Measurements from ENCODE around the gene CTNNA3.
"Not testable (repeated sequence)": the region's sequence is repeated elsewhere in the genome, so short reads cannot be mapped to it uniquely, and the experiment has no call there.

Gene CTNNA3

GRCh38 chr10:66335753-66336152 is 1360.2 kb downstream of the CTNNA3 start:
- DNase-seq, result not testable (repeated sequence)

DNA sequence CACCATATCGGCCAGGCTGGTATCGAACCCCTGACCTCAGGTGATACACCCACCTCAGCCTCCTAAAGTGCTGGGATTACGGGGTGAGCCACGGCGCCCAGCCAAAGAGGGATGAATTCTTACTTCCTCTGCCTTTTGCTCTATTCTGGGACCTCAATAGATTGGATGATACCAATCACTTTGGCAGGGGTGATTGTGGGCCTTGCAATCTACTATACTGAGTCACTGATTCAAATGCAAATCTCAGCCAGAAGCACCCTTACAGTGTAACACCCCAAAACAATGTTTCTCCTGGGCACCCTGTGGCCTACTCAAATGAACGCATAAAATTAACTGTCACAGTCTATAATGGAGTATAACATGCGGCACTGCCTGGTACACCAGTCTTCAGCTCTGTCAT is 1366.8 kb downstream of the CTNNA3 start:
- no peak for DNase-seq

DNA sequence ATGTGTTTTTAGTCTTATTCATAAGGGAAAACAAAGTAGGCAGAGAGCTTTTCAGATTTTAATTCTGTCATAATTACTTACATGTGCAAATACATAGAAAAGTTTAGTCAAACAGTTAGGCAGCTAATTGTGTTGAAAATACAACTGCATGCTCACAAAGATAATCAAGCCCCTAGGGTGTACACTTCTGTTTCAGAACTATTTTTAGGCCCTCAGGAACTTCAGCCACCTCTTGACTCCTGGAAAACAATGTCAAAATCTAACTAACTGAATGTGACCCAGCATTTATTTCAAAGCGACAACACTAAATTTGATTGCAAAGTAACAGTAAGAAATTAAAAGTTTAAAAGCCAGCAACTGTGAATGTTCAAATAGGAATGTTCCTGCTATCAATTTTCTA is 1369.1 kb downstream of the CTNNA3 start:
- no peak for DNase-seq

DNA sequence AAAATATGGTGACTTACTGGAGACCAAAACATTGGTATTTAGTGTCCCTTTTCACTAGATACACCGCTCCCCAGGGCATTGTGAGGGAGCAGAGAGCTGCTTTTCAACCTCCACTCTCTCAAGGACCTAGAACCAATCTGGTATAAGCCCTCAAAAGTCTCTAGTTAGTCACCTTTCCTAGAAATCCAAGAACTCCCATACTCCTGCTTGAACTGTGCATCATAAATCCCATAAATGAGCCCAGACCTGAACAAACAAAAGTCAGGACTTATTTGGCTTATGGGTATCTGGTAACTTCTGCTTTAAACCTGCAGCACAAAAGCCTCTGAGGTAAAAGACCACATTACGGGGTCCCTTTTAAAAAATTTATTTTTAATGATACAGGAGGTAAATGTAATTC is 1373.2 kb downstream of the CTNNA3 start:
- DNase-seq, result no peak

DNA sequence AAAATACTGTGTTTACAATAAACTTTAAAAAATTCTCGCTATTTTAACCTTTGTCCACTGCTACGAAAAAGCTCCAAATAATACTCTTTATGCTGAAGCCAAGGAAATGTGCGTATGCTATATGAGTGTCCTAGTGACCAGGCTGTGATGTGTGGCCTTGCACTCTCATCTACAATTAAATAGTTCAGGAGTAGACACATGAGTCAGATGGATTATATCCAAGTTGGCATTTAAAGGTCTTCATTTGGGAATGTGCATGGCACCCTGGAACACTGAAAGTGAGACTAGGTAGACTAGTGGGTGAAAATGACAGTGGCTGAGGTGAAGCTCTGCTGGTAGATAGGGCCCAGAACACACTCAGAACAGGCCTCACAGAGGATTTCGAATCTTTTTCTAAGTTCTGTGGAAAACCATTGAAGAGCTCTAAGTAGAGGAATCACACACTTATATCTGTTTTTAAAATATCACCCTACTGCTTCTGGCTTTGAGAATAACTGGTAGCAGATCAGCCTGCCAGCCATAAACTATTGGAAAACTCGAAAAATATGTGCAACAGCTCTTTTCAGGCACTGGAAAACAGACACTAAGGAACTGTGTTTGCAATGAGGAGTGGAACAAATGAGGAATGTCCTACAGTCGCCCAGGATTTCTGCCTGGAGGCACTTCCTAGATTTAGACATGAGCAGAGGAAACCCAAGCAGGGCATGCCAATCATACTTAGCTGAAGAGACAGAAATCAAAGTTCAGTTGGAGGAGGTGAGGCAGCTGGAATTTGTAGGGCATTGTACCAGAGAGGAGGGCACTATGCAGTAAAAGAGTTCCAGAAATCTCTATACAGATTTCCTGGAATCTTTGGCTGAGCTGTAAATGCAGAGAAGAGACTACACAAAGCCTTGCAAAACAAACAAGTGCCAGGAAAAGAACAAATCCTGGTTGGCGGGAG is 1374.0 kb downstream of the CTNNA3 start:
- DNase-seq, result no peak

DNA sequence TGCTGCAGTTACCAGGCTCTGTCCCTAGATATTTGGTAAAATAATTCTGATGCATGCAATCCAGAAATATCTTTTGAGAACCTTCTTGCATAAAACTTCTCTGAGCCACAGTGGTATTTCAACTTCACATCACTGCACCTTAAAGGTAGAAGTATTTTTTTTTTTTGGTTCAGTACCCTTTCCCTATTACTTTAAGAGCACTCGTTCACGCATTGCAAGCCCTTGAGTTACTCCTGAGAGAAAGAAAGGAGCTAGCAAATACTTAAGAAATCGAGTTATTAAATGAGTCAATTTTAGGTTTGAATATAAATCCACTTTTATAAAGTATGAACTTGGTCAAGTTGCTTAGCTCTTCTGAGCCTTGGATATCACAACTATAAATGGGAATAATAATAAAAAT is 1377.2 kb downstream of the CTNNA3 start:
- DNase-seq, result no peak

DNA sequence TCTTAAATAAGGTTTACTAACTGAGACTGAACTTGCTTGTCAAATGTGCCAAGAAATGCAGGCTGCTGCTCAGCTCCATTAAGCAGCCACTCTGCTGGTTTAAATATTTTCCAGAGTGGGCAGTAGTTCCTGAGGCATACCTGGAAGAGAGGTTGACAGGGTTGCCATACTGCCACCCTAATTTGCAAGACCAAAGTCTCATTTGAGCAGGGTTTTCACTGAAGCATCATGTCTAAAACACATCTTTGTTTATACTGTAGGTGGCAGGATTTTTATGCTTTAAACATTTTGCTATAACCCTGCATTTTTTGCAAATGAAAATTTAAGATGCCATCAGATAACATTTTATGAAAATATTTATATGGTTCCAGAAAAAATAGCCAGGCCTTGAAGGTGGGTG is 1388.2 kb downstream of the CTNNA3 start:
- DNase-seq, result no peak

- no peak for DNase-seq
Measured at GRCh38 chr10:66301078-66301477, 1394.9 kb downstream of the CTNNA3 start.

DNA sequence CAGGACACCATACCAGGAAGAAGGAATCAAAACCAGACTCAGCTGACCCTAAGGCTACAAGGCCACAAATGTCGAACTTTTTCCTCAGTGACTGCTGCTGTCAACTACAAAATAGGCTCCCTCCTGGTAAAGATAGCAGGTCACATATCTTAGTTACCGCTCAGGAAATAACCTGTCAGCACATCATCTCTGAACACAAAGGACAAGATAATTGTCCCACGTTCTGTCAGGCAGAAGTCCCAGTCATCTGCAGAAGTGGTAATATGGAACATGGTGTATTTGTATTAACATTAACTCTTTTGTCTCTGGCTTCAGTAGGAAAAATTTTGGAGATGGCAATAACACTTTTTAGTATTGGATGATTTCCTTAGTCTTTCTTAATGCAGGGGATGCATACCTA is 1400.4 kb downstream of the CTNNA3 start:
- DNase-seq, result no peak

- DNase-seq, result no peak
Measured at GRCh38 chr10:66294538-66294937, 1401.5 kb downstream of the CTNNA3 start.

DNA sequence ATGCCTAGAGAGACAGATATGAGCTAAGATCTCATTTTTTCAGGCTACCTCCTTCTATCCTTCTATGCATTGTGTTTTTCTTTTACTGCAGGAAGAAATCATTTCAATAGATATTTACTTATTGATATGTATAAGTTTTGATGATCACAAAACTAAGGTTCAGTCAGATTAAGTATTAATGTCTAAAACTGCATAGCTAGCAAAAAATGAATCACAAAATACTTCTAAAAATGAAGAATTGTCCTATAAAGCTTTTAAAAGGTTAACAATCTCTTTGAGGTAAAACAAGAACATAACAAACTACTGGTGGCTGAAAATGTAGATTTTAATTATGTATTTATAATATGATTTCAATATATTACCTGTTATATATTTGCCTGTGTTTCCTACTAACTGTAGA is 1403.1 kb downstream of the CTNNA3 start:
- DNase-seq, result no peak

DNA sequence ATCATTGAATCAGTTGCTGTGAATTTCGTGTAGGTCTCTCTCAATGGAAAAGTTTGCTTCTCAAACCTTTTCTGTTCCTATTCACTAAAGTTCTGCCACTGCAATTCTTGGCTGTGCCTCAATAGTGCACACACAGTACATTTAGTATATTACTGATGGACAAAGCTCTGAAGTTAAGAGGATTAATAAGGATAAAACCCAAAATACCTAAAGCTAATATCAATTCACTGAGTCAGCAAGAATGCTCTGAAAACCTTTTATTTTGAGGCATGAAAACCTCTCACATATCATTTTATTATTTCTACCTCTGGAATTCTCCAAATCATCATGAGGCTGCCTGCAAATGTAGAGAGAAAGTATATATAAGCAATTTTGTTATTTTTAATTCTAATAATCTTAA is 1403.5 kb downstream of the CTNNA3 start:
- DNase-seq, result no peak

- no peak for DNase-seq
Measured at GRCh38 chr10:66291133-66291532, 1404.9 kb downstream of the CTNNA3 start.

DNA sequence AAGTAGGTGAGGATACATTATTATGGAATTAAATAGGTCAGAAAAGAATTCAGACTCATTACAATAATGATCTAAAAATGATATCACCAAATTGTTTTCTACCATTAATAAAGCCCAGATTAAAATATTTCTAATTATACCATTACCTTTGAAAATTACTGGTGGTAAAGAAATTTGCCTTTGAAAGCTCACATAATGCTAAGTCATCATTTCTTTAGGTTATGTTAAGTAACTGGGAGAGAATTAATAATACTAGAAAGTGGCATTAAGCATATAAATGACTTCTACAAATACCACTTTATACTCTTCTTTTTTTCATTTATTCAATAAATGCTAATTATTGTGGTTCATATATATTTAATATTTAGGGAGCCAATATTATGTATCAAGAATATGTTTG is 1411.4 kb downstream of the CTNNA3 start:
- DNase-seq, result no peak

GRCh38 chr10:66283874-66284464 is 1412.0 kb downstream of the CTNNA3 start:
- DNase-seq, result no peak

DNA sequence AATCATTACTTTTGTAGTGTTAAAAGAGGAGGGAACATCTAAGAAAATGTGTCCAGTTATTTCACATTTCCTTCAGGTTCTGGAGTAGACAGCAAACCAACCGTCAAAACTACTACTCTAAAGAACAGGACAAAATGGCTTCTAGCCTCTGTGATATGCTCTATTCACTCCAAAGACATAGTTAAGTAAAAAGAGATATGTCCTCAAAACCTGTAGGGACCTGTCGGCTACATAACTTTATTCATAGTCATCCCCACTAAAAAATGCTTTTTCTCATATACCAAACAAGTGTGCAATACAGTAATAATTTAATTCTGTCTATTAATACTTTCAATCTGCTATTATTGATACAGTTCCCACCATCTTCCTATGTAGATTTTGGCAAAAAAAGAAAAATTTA is 1412.9 kb downstream of the CTNNA3 start:
- DNase-seq, result no peak

- DNase-seq, result no peak
Measured at GRCh38 chr10:66281327-66281726, 1414.7 kb downstream of the CTNNA3 start.

DNA sequence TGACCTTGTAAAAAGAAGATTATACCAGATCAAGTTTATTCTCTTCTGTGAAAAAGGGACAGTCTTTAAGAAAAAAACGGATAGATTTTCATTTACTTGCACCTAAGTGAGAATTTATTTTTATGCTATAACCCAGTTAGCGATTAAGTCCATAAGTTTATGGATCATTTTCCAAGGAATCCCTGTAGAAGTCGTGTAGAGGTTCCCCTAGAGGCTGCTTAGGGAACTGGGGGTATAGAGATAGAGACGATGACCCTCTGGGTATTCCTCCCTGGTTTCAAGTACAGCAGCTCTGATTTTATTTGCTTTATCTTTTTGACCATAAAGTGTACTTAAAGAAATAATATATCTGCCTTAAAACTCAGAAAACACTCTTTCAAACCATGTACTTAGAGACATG is 1418.5 kb downstream of the CTNNA3 start:
- no peak for DNase-seq

DNA sequence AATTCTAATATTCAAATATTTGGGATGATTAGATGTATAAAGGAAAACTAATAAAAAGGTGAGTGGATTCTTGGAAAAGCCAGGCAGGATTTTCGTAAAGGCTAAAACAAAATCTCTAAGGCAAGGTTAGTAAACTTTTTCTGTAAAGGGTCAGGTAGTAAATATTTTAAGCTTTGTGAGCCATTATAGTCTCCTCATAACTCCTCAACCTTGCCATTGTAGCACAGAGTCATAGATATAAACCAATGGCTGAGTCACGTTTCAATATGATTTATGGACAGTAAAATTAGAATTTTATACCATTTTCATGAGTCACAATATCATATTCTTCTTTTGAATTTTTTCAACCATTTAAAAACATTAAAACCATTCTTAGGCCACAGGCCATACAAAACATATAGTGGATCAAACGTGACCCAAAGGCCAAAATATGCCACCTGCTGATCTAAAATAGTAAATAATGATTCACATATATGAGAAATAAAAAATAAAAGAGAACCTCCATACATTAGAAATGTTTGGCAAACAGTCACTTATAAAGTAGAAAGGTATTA is 1422.0 kb downstream of the CTNNA3 start:
- no peak for DNase-seq

GRCh38 chr10:66265398-66265797 is 1430.6 kb downstream of the CTNNA3 start:
- DNase-seq, result no peak

DNA sequence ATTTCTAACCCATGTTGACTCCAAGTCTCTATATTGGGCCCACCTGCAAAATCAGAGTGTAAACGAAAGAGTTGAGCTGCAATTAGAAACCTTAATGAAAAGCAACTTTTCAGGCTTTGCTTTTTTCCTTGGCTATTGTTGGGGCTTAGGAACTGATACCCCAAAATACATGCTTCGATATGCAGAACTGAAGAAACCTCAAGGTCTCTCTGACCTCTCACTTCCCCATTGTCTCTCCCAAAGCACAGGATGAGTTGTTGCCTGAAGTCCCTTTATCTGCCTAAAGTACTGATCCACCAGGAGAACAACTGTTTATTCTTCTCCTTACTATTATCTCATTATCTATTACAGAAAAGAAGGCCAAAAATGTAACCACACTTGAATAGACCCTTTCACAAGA is 1436.2 kb downstream of the CTNNA3 start:
- no peak for DNase-seq

- no peak for DNase-seq
Measured at GRCh38 chr10:66258693-66259092, 1437.3 kb downstream of the CTNNA3 start.

DNA sequence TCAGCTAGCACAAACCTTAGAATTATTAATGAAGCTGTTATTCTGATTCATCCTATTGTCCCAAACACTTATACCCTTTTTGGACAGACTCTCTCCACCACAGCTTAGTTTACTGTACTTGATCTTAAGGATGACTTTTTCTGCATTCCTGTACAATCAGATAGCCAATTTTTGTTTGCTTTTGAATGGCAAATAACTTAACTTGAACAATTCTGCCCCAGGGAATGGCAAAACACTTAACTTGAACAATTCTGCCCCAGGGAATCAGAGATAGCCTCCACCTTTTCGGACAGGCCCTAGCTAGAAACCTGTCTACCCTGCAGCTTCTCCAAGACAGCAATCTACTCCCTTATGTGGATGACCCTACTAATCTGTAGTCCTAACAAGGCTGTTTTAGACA is 1438.2 kb downstream of the CTNNA3 start:
- DNase-seq, result no peak

DNA sequence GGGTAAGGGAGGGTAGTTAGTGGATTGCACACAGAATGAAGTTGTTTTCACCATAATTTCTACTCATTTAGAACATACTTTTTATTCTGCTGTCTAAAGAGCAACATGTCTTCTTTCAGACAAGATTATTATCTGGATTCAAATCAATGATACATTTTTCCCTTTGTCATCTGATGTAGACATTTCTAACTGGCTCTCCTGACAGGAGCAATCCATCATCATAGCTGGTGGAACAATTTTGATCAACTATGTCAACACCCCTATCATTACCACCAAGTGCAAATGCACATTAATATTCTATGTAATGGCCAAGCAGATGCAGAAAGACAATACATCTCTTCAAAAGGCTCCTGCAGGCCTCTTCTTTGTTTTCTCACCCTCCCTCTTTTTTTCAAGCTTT is 1443.0 kb downstream of the CTNNA3 start:
- no peak for DNase-seq
